Trophoblast cell (in vitro differentiated cells and primary cell): ENCODE measurements around the gene AMT. TPM values are rescaled to one million over a fixed set of nuclear protein-coding genes. Genes with fewer than 3 reads are reported as not detected.

Experiments
- DNase-seq, 2 donors: peaks; one replicate each; pipeline ENCODE4 v3.0.0-alpha.2; 2016
- H2AFZ ChIP-seq: 2 replicates; pipeline ENCODE4 v1.6.1; 2013; ENCODE audit warnings: low read length, moderate library complexity, mild to moderate bottlenecking; ENCODE audit not compliant: insufficient read depth, poor library complexity
- H2AK5ac ChIP-seq: 2 replicates; pipeline ENCODE4 v1.6.1; 2013; ENCODE audit warnings: mild to moderate bottlenecking, low read length
- H2BK120ac ChIP-seq: 2 replicates; pipeline ENCODE4 v1.6.1; 2013; ENCODE audit warnings: low read length, mild to moderate bottlenecking, moderate library complexity; ENCODE audit not compliant: insufficient read depth, poor library complexity
- H2BK12ac ChIP-seq: 2 replicates; pipeline ENCODE4 v1.6.1; 2013; ENCODE audit warnings: mild to moderate bottlenecking, low read length, moderate library complexity
- H2BK5ac ChIP-seq: 2 replicates; pipeline ENCODE4 v1.6.1; 2013; ENCODE audit warnings: low read length, low read depth, moderate library complexity, mild to moderate bottlenecking; ENCODE audit not compliant: poor library complexity
- H3K14ac ChIP-seq: 2 replicates; pipeline ENCODE4 v1.6.1; 2013; ENCODE audit warnings: mild to moderate bottlenecking, low read length
- H3K18ac ChIP-seq: 2 replicates; pipeline ENCODE4 v1.6.1; 2013; ENCODE audit warnings: mild to moderate bottlenecking, low read length
- H3K23ac ChIP-seq: 2 replicates; pipeline ENCODE4 v1.6.1; 2013; ENCODE audit warnings: low read length
- H3K27ac ChIP-seq: 2 replicates; pipeline ENCODE4 v1.5.1; 2013; ENCODE audit warnings: low read depth, mild to moderate bottlenecking, inconsistent platforms, low read length, moderate library complexity
- H3K27me3 ChIP-seq: 2 replicates; pipeline ENCODE4 v1.6.1; 2013; ENCODE audit warnings: inconsistent platforms, mild to moderate bottlenecking, low read length, moderate library complexity; ENCODE audit not compliant: insufficient read depth
- H3K36me3 ChIP-seq, 2 experiments: 1 replicate in 1 of 2; 2 replicates in 1 of 2; pipeline ENCODE4 v1.6.1; 2013; ENCODE audit warnings: low read length in 2 of 2, mild to moderate bottlenecking in 2 of 2, moderate library complexity in 1 of 2; ENCODE audit not compliant: insufficient read depth in 2 of 2, control insufficient read depth in 1 of 2
- H3K4ac ChIP-seq: 2 replicates; pipeline ENCODE4 v1.6.1; 2013; ENCODE audit warnings: low read depth, mild to moderate bottlenecking, low read length, moderate library complexity
- H3K4me1 ChIP-seq, 2 experiments: 1 replicate in 1 of 2; 2 replicates in 1 of 2; pipeline ENCODE4 v1.6.1; 2013; ENCODE audit warnings: low read length in 2 of 2, mild to moderate bottlenecking in 2 of 2, moderate library complexity in 1 of 2; ENCODE audit not compliant: insufficient read depth in 2 of 2, control insufficient read depth in 1 of 2
- H3K4me2 ChIP-seq: 2 replicates; pipeline ENCODE4 v1.6.1; 2013; ENCODE audit warnings: inconsistent platforms, mild to moderate bottlenecking, low read length, moderate library complexity
- H3K4me3 ChIP-seq: 2 replicates; pipeline ENCODE4 v1.5.1; 2013; ENCODE audit warnings: mild to moderate bottlenecking, low read depth, low read length, inconsistent platforms
- H3K79me1 ChIP-seq: one replicate; pipeline ENCODE4 v1.6.1; 2013; ENCODE audit warnings: low read length
- H3K79me2 ChIP-seq: 2 replicates; pipeline ENCODE4 v1.6.1; 2013; ENCODE audit warnings: low read length, mild to moderate bottlenecking; ENCODE audit not compliant: control insufficient read depth, insufficient read depth, poor library complexity
- H3K9ac ChIP-seq: 2 replicates; pipeline ENCODE4 v1.6.1; 2013; ENCODE audit warnings: mild to moderate bottlenecking, low read length
- H3K9me3 ChIP-seq: 2 replicates; pipeline ENCODE4 v1.6.1; 2013; ENCODE audit warnings: low read depth, mild to moderate bottlenecking, control low read depth, inconsistent platforms, low read length; ENCODE audit not compliant: insufficient read depth
- H4K12ac ChIP-seq: 2 replicates; pipeline ENCODE4 v1.6.1; 2013; ENCODE audit warnings: low read depth, mild to moderate bottlenecking, low read length, moderate library complexity
- H4K8ac ChIP-seq: 2 replicates; pipeline ENCODE4 v1.6.1; 2013; ENCODE audit warnings: low read depth, mild to moderate bottlenecking, low read length, moderate library complexity
- H4K91ac ChIP-seq: one replicate; pipeline ENCODE4 v1.6.1; 2013; ENCODE audit warnings: low read depth, mild to moderate bottlenecking, low read length, moderate library complexity
- WGBS: extraction: QIAGEN DNeasy Blood & Tissue Kit; methylation state at CpG from one replicate; pipeline ENCODE4 v1.1.7; 2013; ENCODE audit warnings: missing lambda C conversion rate; ENCODE audit not compliant: insufficient read length, insufficient coverage; ENCODE audit errors: extremely low coverage; 5-methylcytosine and 5-hydroxymethylcytosine counted together
- polyA plus RNA-seq: library from polyadenylated mRNA; stranded (reverse); fragments of 200-250 nt; gene quantifications from 2 replicates; pipeline ENCODE4 v1.2.3, GENCODE V29; 2013

AMT gene
- 8.2 and 8.8 TPM in 2 replicates for polyA plus RNA-seq

GRCh38 chr3:49422379-49423248, at the start of gene AMT:
Gene AMT, minus strand, starts transcription at chr3:49422473. Its CDS starts 23 bp downstream, at chr3:49422450.
- H3K14ac ChIP-seq = peak within 1 kb of the TSS; percentile 47
- peak within 1 kb of the TSS; percentile 25 for H2BK5ac ChIP-seq
- peak; percentile 84 to 91 for DNase-seq
- H2BK120ac ChIP-seq = peak within 1 kb of the TSS; percentile 4
- H2AFZ ChIP-seq = peak within 1 kb of the TSS; percentile 13
- H3K9ac ChIP-seq = peak within 1 kb of the TSS; percentile 19
- peak within 1 kb of the TSS; percentile 2 for H3K4ac ChIP-seq
- peaks cover 17% of the 10 kb centered on the region for H3K79me1 ChIP-seq
- no peaks in the 10 kb centered on the region for H3K79me2 ChIP-seq
- H3K4me3 ChIP-seq = peak within 1 kb of the TSS; percentile 70
- peak within 1 kb of the TSS; percentile 26 for H3K18ac ChIP-seq
- H3K36me3 ChIP-seq = peaks cover 18 to 20% of the 10 kb centered on the region in 2 experiments
- H4K8ac ChIP-seq = peak within 1 kb of the TSS; percentile 64
- H3K4me2 ChIP-seq = peak within 1 kb of the TSS; percentile 84
- H4K12ac ChIP-seq = peak within 1 kb of the TSS; percentile 3
- peaks cover 27 to 30% of the 10 kb centered on the region in 2 experiments for H3K4me1 ChIP-seq
- peak within 1 kb of the TSS; percentile 65 for H3K27ac ChIP-seq
- peak within 1 kb of the TSS; percentile 49 for H4K91ac ChIP-seq
- no peaks in the 10 kb centered on the region for H3K9me3 ChIP-seq
- no peak within 1 kb of the TSS for H2BK12ac ChIP-seq
- H2AK5ac ChIP-seq = peak within 1 kb of the TSS; percentile 5
- no CpG with 5 or more reads among the region's 25 CpGs for WGBS
- H3K23ac ChIP-seq = no peak within 1 kb of the TSS
- H3K27me3 ChIP-seq = no peaks in the 10 kb centered on the region

- no CpG with 5 or more reads among the region's 23 CpGs for WGBS
- H3K4ac ChIP-seq = peak overlapping the region; percentile 34
- H3K23ac ChIP-seq = no peak overlapping the region
- peak overlapping the region; percentile 60 for H2BK5ac ChIP-seq
- H4K91ac ChIP-seq = peak overlapping the region; percentile 69
- H2BK120ac ChIP-seq = peak overlapping the region; percentile 65
- H3K27ac ChIP-seq = peak overlapping the region; percentile 96
- H4K12ac ChIP-seq = peak overlapping the region; percentile 17
- H3K79me2 ChIP-seq = peaks cover 36% of the 10 kb centered on the region
- peaks cover 20 to 29% of the 10 kb centered on the region in 2 experiments for H3K4me1 ChIP-seq
- no peak overlapping the region for H4K8ac ChIP-seq
- H2BK12ac ChIP-seq = no peak overlapping the region
- peak overlapping the region; percentile 76 for H3K18ac ChIP-seq
- H3K4me2 ChIP-seq = peak overlapping the region; percentile 70
- H3K14ac ChIP-seq = peak overlapping the region; percentile 75
- peak overlapping the region; percentile 19 for H2AFZ ChIP-seq
- DNase-seq = no peak
- H3K9ac ChIP-seq = peak overlapping the region; percentile 95
- H3K9me3 ChIP-seq = no peaks in the 10 kb centered on the region
- peaks cover 43% of the 10 kb centered on the region for H3K79me1 ChIP-seq
- H3K27me3 ChIP-seq = no peaks in the 10 kb centered on the region
- H3K4me3 ChIP-seq = peak overlapping the region; percentile 89
- H3K36me3 ChIP-seq = no peaks in the 10 kb centered on the region
- H2AK5ac ChIP-seq = peak overlapping the region; percentile 76
Measured at GRCh38 chr3:49470714-49471420, 48.6 kb upstream of the AMT start.

- H4K91ac ChIP-seq = peak within 1 kb of the TSS; percentile 95
- peak within 1 kb of the TSS; percentile 93 for H2BK5ac ChIP-seq
- peak within 1 kb of the TSS; percentile 68 for H3K4ac ChIP-seq
- H3K27ac ChIP-seq = peak within 1 kb of the TSS; percentile 97
- H3K4me3 ChIP-seq = peak within 1 kb of the TSS; percentile 89
- H3K18ac ChIP-seq = peak within 1 kb of the TSS; percentile 81
- no CpG with 5 or more reads among the region's 108 CpGs for WGBS
- H3K79me2 ChIP-seq = peaks cover 37% of the 10 kb centered on the region
- peak within 1 kb of the TSS; percentile 95 for H3K9ac ChIP-seq
- peak within 1 kb of the TSS; percentile 86 for H3K14ac ChIP-seq
- H4K12ac ChIP-seq = peak within 1 kb of the TSS; percentile 87
- peak within 1 kb of the TSS; percentile 86 for H3K4me2 ChIP-seq
- no peak within 1 kb of the TSS for H3K23ac ChIP-seq
- H2AK5ac ChIP-seq = peak within 1 kb of the TSS; percentile 76
- H3K79me1 ChIP-seq = peaks cover 48% of the 10 kb centered on the region
- peak within 1 kb of the TSS; percentile 55 for H2BK12ac ChIP-seq
- H3K9me3 ChIP-seq = no peaks in the 10 kb centered on the region
- peaks cover 26 to 35% of the 10 kb centered on the region in 2 experiments for H3K4me1 ChIP-seq
- no peaks in the 10 kb centered on the region for H3K36me3 ChIP-seq
- peak within 1 kb of the TSS; percentile 78 for H4K8ac ChIP-seq
- no peaks in the 10 kb centered on the region for H3K27me3 ChIP-seq
- H2AFZ ChIP-seq = peak within 1 kb of the TSS; percentile 65
- peak; percentile 96 to 98 for DNase-seq
- peak within 1 kb of the TSS; percentile 95 for H2BK120ac ChIP-seq
Measured at GRCh38 chr3:49469936-49470713, 47.9 kb upstream of the AMT start, which contains the start of gene DAG1. Gene DAG1, plus strand, starts transcription at chr3:49470267. Its CDS starts 40,268 bp downstream, at chr3:49510535.
